Thoracic aorta (tissue), 2 donors: Measurements from ENCODE around the gene MAPT. TPM values are rescaled to one million over a fixed set of nuclear protein-coding genes. Genes with fewer than 3 reads are reported as not detected.

ENCODE experiments used
- ATAC-seq: fragments of 150-250 bp; one replicate; pipeline ENCODE4 v1.8.0; 2017; ENCODE audit warnings: low read depth; ENCODE audit not compliant: insufficient number of reproducible peaks, low FRiP score
- DNase-seq: peaks from one replicate; pipeline ENCODE4 v3.0.0-alpha.2; 2020; ENCODE audit warnings: low spot score
- H3K27ac ChIP-seq, 2 donors: fragments of 200-600 bp; sonication (generic); 1 replicate in 1 of 2; 2 replicates in 1 of 2; pipeline ENCODE4 v1.5.1; 2016; ENCODE audit warnings: mild to moderate bottlenecking in 2 of 2, moderate library complexity in 2 of 2
- H3K27me3 ChIP-seq: fragments of 200-600 bp; sonication (generic); replicated peaks from 2 replicates; pipeline ENCODE4 v1.6.0; 2016; ENCODE audit warnings: mild to moderate bottlenecking; ENCODE audit not compliant: insufficient read depth
- H3K36me3 ChIP-seq: fragments of 200-600 bp; sonication (generic); one replicate; pipeline ENCODE4 v1.5.1; 2016
- H3K4me1 ChIP-seq, 2 donors: fragments of 200-600 bp; sonication (generic); 1 replicate in 1 of 2; 2 replicates in 1 of 2; pipeline versions ENCODE4 v1.5.1 to v1.6.0; 2016; ENCODE audit warnings: low read depth in 2 of 2, mild to moderate bottlenecking in 1 of 2; ENCODE audit not compliant: control insufficient read depth in 1 of 2
- H3K4me3 ChIP-seq: fragments of 200-600 bp; sonication (generic); 2 replicates; pipeline ENCODE4 v1.5.1; 2016; ENCODE audit warnings: mild to moderate bottlenecking
- H3K9me3 ChIP-seq: fragments of 200-600 bp; sonication (generic); 2 replicates; pipeline ENCODE4 v1.5.1; 2016
- CTCF ChIP-seq: fragments of 200-600 bp; sonication (generic); IDR thresholded peaks from one replicate; pipeline ENCODE4 v1.5.1; 2019; ENCODE audit warnings: antibody characterized with exemption
- total RNA-seq, 2 donors: library from RNA; depleted of rRNA; stranded (reverse); fragments of >200 nt; gene quantifications; one replicate each; pipeline versions ENCODE4 v1.1.0 to v1.2.3, GENCODE V29; 2016

The MAPT gene
- total RNA-seq, 2 donors from 2014 or later, result 3.1 to 4.6 TPM

- Histone ChIP-seq H3K4me1 (peaks cover 0 to 5% of the 10 kb centered on the region in 2 donors), H3K4me3 (no peak overlapping the region), H3K27me3 (no peaks in the 10 kb centered on the region), H3K9me3 (no peaks in the 10 kb centered on the region), H3K27ac (no peak overlapping the region), H3K36me3 (no peaks in the 10 kb centered on the region)
- DNase-seq (no peak), ATAC-seq (no peak)
- TF ChIP-seq CTCF, result no peak
These were observed 99.7 kb downstream of the MAPT start for GRCh38 chr17:45993962-45994627.

GRCh38 chr17:45994987-45995386 lies 100.6 kb downstream of the MAPT start:
- Histone ChIP-seq H3K9me3 (no peaks in the 10 kb centered on the region), H3K4me3 (no peak overlapping the region), H3K4me1 (peaks cover 0 to 5% of the 10 kb centered on the region in 2 donors), H3K27me3 (no peaks in the 10 kb centered on the region), H3K36me3 (no peaks in the 10 kb centered on the region), H3K27ac (no peak overlapping the region)
- no peak for TF ChIP-seq CTCF
- DNase-seq (no peak), ATAC-seq (no peak)

- ATAC-seq (no peak), DNase-seq (no peak)
- Histone ChIP-seq H3K9me3 (no peaks in the 10 kb centered on the region), H3K27ac (no peak overlapping the region), H3K4me3 (no peak overlapping the region), H3K4me1 (peaks cover 0 to 5% of the 10 kb centered on the region in 2 donors), H3K27me3 (no peaks in the 10 kb centered on the region), H3K36me3 (no peaks in the 10 kb centered on the region)
- TF ChIP-seq CTCF, result no peak
These were observed 101.4 kb downstream of the MAPT start for GRCh38 chr17:45995627-45996270.

GRCh38 chr17:45996282-45996937 lies 102.1 kb downstream of the MAPT start:
- Histone ChIP-seq H3K9me3 (no peaks in the 10 kb centered on the region), H3K27me3 (no peaks in the 10 kb centered on the region), H3K36me3 (no peaks in the 10 kb centered on the region), H3K4me1 (peaks cover 0 to 5% of the 10 kb centered on the region in 2 donors), H3K27ac (no peak overlapping the region), H3K4me3 (no peak overlapping the region)
- no peak for ATAC-seq
- TF ChIP-seq CTCF, result no peak
- no peak for DNase-seq

- H3K4me3 ChIP-seq, result no peak overlapping the region
- DNase-seq (no peak), ATAC-seq (no peak)
- TF ChIP-seq CTCF, result no peak
- no peaks in the 10 kb centered on the region for H3K27me3 ChIP-seq
- H3K36me3 ChIP-seq, result no peaks in the 10 kb centered on the region
- H3K4me1 ChIP-seq, result peaks cover 0 to 5% of the 10 kb centered on the region in 2 donors
- H3K9me3 ChIP-seq, result no peaks in the 10 kb centered on the region
- H3K27ac ChIP-seq, result no peak overlapping the region
These were observed 102.8 kb downstream of the MAPT start for GRCh38 chr17:45997166-45997565.
